HepG2 (cell line): ENCODE measurements around the gene LAMB2. TPM values are rescaled to one million over a fixed set of nuclear protein-coding genes. Genes with fewer than 3 reads are reported as not detected.

Experiments used
- ADNP ChIP-seq: sonication (generic); formaldehyde crosslinking; IDR thresholded peaks from 2 replicates; pipeline ENCODE4 v1.4.0; 2020; ENCODE audit warnings: missing genetic modification reagents
- FOXK1 ChIP-seq: sonication (generic); formaldehyde crosslinking; IDR thresholded peaks from 2 replicates; pipeline ENCODE4 v1.4.0; 2020; ENCODE audit warnings: low read depth, missing genetic modification reagents, borderline replicate concordance
- GFI1 ChIP-seq: sonication (generic); formaldehyde crosslinking; IDR thresholded peaks from 2 replicates; pipeline ENCODE4 v1.5.0; 2020; ENCODE audit warnings: missing genetic modification reagents, mild to moderate bottlenecking, borderline replicate concordance
- HDAC2 ChIP-seq: sonication (generic); formaldehyde crosslinking; IDR thresholded peaks from 2 replicates; pipeline ENCODE4 v1.4.0; 2020; ENCODE audit warnings: missing genetic modification reagents
- SNRNP70 ChIP-seq: fragments of 200-400 bp; formaldehyde crosslinking; IDR thresholded peaks from 2 replicates; pipeline ENCODE4 v1.6.1; 2017; ENCODE audit warnings: mild to moderate bottlenecking, low read depth, low read length, moderate library complexity
- TERF1 ChIP-seq: sonication (generic); formaldehyde crosslinking; IDR thresholded peaks from 2 replicates; pipeline ENCODE4 v1.8.0; 2022; ENCODE audit warnings: mild to moderate bottlenecking, missing genetic modification reagents, moderate library complexity
- ZNF280D ChIP-seq: sonication (generic); formaldehyde crosslinking; IDR thresholded peaks from 2 replicates; pipeline ENCODE4 v1.5.1; 2020; ENCODE audit warnings: mild to moderate bottlenecking, missing genetic modification reagents
- ZNF546 ChIP-seq: sonication (generic); formaldehyde crosslinking; conservative IDR thresholded peaks from 2 replicates; pipeline ENCODE4 v1.8.1; 2023; ENCODE audit warnings: mild to moderate bottlenecking, missing genetic modification reagents
- ZNF577 ChIP-seq: sonication (generic); formaldehyde crosslinking; IDR thresholded peaks from 2 replicates; pipeline ENCODE4 v1.4.0; 2020; ENCODE audit warnings: mild to moderate bottlenecking, low read depth, missing genetic modification reagents, borderline replicate concordance
- ZNF639 ChIP-seq: conservative IDR thresholded peaks from 2 replicates; pipeline ENCODE4 v1.6.1; 2018; ENCODE audit warnings: missing genetic modification reagents
- ZNF646 ChIP-seq: sonication (generic); formaldehyde crosslinking; IDR thresholded peaks from 2 replicates; pipeline ENCODE4 v1.9.0; 2021; ENCODE audit warnings: mild to moderate bottlenecking, missing genetic modification reagents
- ZNF720 ChIP-seq: sonication (generic); formaldehyde crosslinking; IDR thresholded peaks from 2 replicates; pipeline ENCODE4 v1.4.0; 2020; ENCODE audit warnings: missing genetic modification reagents
- ZNF749 ChIP-seq: sonication (generic); formaldehyde crosslinking; IDR thresholded peaks from 2 replicates; pipeline ENCODE4 v1.8.0; 2022; ENCODE audit warnings: mild to moderate bottlenecking, missing genetic modification reagents, moderate library complexity, borderline replicate concordance
- ZNF775 ChIP-seq: sonication (generic); formaldehyde crosslinking; IDR thresholded peaks from 2 replicates; pipeline ENCODE4 v1.4.0; 2020; ENCODE audit warnings: missing genetic modification reagents, mild to moderate bottlenecking, moderate library complexity, borderline replicate concordance
- ZNF839 ChIP-seq: sonication (generic); formaldehyde crosslinking; IDR thresholded peaks from 2 replicates; pipeline ENCODE4 v1.4.0; 2020; ENCODE audit warnings: missing genetic modification reagents, mild to moderate bottlenecking, borderline replicate concordance
- polyA plus RNA-seq, 8 experiments: library from polyadenylated mRNA; depleted of rRNA in 3 of 8; stranded (reverse) in 7 of 8; unstranded in 1 of 8; fragments of >200 nt; fragmentation: Illumina TruSeq in 4 of 8; extraction: Trizol in 4 of 8; gene quantifications; 2 replicates each; pipeline versions ENCODE4 v1.2.1 to v1.2.3, GENCODE V29; 2011 to 2016; ENCODE audit warnings: low read depth in 4 of 8, missing spikeins in 1 of 8, mixed read lengths in 1 of 8; ENCODE audit not compliant: insufficient read depth in 1 of 8
- total RNA-seq, 5 experiments: library from RNA; depleted of rRNA; stranded (reverse); fragments of >200 nt; fragmentation: Illumina TruSeq; extraction: Trizol; gene quantifications; 2 replicates each; pipeline ENCODE4 v1.2.3, GENCODE V29; 2016; ENCODE audit warnings: low read depth in 1 of 5

The LAMB2 gene
- total and polyA plus RNA-seq, 2 of the 13 experiments (the other 11 are each of a cell fraction or from before 2014, with no cell fraction given): 208 to 443 TPM

GRCh38 chr3:49165771-49166751, 33.2 kb upstream of the LAMB2 start, which contains the start of gene CCDC71 (continued):
- TF ChIP-seq SNRNP70 (no peak), ZNF749 (no peak), HDAC2 (peak; percentile 33; the same call in 1 of the 2 replicates), FOXK1 (CRISPR knock-in tag) (0 out of 2 replicates have a peak, but pooled peaks have one; percentile 15), ADNP (CRISPR knock-in tag) (no peak; the same call in 1 of the 2 replicates), ZNF280D (CRISPR knock-in tag) (no peak), ZNF639 (peak; percentile 67; the same call in 1 of the 2 replicates), GFI1 (CRISPR knock-in tag) (no peak), ZNF646 (no peak), TERF1 (CRISPR knock-in tag) (no peak), ZNF577 (CRISPR knock-in tag) (no peak), ZNF546 (no peak; the same call in 1 of the 2 replicates), ZNF775 (CRISPR knock-in tag) (no peak), ZNF720 (no peak), ZNF839 (CRISPR knock-in tag) (0 out of 2 replicates have a peak, but pooled peaks have one; percentile 7)
